ENCODE results near the gene GFER.

DNA sequence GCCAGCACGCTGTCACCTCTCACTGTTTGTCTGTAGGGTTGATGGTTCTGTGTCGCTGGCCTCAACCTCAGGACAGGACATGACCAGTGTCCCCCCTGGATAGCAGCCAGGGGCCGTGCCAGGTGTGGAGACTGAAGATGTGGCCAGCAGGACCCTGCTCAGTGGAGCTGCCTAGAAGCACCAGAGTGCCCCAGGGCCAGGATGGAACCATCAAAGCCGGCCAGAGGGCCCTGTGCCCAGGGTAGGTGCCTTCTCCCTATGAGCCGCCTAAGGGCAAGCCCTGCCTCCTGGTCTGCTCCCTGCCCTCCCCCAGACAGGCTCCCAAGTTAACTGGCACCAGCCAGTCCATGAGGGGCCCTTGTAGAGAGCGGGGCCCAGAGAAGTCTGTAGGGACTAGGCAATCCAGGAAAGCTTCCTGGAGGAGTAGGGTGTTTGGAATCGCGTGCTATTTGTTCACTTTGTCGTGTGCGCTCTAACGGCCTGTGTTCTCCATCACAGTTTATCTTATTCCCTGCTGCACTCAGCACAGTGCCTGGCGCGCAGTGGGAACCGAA, 25.2 kb upstream of the GFER start:
- TF ChIP-seq, protein P1, sequence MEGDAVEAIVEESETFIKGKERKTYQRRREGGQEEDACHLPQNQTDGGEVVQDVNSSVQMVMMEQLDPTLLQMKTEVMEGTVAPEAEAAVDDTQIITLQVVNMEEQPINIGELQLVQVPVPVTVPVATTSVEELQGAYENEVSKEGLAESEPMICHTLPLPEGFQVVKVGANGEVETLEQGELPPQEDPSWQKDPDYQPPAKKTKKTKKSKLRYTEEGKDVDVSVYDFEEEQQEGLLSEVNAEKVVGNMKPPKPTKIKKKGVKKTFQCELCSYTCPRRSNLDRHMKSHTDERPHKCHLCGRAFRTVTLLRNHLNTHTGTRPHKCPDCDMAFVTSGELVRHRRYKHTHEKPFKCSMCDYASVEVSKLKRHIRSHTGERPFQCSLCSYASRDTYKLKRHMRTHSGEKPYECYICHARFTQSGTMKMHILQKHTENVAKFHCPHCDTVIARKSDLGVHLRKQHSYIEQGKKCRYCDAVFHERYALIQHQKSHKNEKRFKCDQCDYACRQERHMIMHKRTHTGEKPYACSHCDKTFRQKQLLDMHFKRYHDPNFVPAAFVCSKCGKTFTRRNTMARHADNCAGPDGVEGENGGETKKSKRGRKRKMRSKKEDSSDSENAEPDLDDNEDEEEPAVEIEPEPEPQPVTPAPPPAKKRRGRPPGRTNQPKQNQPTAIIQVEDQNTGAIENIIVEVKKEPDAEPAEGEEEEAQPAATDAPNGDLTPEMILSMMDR (IDR thresholded peaks at IDR 0.05; ENCODE audit: low read depth, low read length, missing input control), result no peak
- TF ChIP-seq, protein P2, sequence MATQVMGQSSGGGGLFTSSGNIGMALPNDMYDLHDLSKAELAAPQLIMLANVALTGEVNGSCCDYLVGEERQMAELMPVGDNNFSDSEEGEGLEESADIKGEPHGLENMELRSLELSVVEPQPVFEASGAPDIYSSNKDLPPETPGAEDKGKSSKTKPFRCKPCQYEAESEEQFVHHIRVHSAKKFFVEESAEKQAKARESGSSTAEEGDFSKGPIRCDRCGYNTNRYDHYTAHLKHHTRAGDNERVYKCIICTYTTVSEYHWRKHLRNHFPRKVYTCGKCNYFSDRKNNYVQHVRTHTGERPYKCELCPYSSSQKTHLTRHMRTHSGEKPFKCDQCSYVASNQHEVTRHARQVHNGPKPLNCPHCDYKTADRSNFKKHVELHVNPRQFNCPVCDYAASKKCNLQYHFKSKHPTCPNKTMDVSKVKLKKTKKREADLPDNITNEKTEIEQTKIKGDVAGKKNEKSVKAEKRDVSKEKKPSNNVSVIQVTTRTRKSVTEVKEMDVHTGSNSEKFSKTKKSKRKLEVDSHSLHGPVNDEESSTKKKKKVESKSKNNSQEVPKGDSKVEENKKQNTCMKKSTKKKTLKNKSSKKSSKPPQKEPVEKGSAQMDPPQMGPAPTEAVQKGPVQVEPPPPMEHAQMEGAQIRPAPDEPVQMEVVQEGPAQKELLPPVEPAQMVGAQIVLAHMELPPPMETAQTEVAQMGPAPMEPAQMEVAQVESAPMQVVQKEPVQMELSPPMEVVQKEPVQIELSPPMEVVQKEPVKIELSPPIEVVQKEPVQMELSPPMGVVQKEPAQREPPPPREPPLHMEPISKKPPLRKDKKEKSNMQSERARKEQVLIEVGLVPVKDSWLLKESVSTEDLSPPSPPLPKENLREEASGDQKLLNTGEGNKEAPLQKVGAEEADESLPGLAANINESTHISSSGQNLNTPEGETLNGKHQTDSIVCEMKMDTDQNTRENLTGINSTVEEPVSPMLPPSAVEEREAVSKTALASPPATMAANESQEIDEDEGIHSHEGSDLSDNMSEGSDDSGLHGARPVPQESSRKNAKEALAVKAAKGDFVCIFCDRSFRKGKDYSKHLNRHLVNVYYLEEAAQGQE (IDR thresholded peaks at IDR 0.05), result no peak
- TF ChIP-seq YY1 (IDR thresholded peaks at IDR 0.05) (no peak), HNF4A (conservative IDR thresholded peaks at IDR 0.05) (no peak), EGR1 (IDR thresholded peaks at IDR 0.05; ENCODE audit: low read depth in 2 of 2) (no peak), JUND (IDR thresholded peaks at IDR 0.05) (no peak)
- TF ChIP-seq, protein P3, sequence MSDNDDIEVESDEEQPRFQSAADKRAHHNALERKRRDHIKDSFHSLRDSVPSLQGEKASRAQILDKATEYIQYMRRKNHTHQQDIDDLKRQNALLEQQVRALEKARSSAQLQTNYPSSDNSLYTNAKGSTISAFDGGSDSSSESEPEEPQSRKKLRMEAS (IDR thresholded peaks at IDR 0.05), result no peak
